ENCODE measurements around the gene SINHCAF.

GRCh38 chr12:31362759-31363415, 36.9 kb upstream of the SINHCAF start:
- no peak for TF ChIP-seq CTCF (IDR thresholded peaks at IDR 0.05 in 4 of 5, conservative IDR thresholded peaks at IDR 0.05 in 1 of 5)
- TF ChIP-seq POLR2A (IDR thresholded peaks at IDR 0.05): no peak

Data from gastrocnemius medialis (tissue), 4 donors.